Measurements from ENCODE around the gene YIF1A. TPM values are rescaled to one million over a fixed set of nuclear protein-coding genes. Genes with fewer than 3 reads are reported as not detected.

The YIF1A gene
- total RNA-seq, 1 donor from 2014 or later = 53.0 TPM

DNA sequence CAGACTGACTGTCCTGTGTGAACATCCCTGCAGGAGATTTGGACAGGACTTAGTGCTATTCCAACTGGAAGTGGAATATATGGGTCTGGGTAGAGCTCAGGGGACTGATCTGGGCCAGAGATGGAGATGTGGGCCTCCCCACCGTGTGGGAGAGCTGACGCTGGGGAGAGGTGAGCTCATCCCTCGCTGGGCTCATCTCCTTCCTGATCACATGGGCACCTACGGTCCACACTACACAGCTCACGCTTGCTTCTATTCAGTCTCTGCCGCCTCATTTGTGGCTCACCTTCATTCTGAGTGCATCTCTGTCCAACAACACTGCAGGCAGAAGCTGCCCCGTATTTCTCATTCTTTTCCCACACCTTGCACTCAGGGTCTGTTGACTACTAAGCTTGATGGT, 37.1 kb downstream of the YIF1A start:
- intact Hi-C loops (cut with micrococcal nuclease) = no loop called here

GRCh38 chr11:66248903-66249302, 40.0 kb downstream of the YIF1A start:
- intact Hi-C loops (cut with micrococcal nuclease) = no loop called here

DNA sequence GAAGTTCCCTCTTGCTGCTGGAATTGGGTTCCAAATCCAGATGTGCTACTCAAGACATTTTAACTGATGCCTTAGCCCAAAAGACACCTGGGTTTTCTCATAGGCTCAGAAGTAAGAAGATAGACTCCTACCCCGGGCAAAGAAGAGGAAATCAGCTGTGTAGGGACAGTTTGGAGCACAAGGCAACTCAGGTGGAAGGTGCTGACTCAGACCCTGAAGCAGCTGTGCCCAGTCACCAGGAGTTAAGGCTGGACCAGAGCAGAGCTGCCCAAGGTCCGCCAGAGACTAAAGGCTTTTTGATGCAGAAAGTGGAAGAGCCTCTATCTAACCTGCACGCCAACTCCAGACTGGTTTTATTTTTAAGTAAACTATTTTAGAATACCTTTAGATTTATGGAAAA, 41.1 kb downstream of the YIF1A start:
- intact Hi-C loops (cut with micrococcal nuclease) = no loop called here

DNA sequence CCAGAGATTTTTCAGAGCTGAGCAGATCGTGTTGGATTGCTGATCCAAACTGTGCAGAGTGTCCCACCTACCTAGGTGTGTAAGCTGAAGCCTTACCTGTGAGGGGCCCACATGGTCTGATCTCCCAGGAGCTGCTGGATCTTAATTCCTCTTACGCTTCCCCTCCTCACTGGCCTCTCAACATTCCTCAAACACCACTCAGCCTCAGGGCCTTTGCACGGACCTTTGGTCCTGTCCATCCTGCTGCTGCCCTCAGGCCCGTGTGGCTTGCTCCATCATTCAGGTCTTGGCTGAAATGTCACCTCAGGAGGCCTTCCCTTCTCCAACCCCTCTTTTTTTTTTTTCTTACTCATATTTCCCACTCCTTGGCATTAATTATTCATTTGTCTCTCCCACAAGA, 41.6 kb downstream of the YIF1A start:
- intact Hi-C loops (cut with micrococcal nuclease) = no loop called here

DNA sequence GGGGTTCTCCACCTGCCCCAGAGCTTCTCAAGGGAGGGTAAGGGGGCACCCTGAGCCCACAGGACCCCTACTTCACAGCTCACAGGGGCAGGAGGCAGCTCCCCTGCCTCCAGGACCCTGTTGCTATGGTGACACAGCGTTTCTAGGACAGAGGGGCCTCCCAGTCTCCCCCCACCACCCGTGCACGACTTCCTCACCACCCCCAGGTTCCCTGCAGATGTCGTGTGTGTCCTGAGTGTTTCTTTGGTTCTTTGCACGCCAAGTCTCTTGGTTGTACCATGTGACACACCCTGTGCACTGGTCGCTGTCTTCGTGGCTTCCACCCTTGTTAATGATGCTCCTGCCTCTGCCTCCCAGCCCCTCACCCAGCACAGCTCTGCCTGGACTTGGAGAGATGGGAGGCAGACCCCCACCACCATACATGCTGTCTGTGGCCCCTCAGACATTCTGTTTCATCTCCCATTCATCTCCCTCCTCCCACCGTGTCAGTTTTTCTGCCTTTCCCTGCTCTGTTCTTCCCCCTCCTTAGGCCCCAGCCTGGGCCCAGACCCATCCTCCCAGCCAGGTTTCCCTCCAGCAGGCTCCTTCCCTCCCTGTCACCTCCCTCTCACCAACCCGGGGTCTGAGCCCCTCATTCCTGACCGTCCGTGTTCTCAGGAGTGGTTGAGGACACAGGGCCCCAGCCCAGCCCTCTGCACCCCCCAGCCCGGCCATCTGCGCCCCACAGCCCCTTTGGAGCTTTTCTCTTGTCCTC, 45.0 kb downstream of the YIF1A start:
- intact Hi-C loops (cut with micrococcal nuclease) = no loop called here

GRCh38 chr11:66242095-66242765, 46.7 kb downstream of the YIF1A start:
- intact Hi-C loops (cut with micrococcal nuclease) = no loop called here

DNA sequence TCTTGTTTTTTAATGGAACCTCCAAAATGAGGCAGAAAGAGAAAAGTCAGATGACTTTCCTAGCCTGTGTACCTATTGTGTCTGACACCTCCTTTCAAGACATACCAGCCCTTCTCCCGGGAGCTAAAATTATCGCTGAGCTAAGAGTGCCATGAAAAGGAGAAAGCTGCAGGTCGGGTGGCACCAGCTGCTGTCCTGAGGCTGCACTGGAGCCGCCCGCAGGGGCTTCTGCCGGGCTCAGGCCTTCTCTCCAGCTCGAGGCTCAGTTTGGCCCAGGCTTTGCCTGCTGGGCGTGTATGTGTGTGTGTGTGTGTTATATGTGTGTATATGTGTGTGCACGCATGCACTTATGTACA, 48.2 kb downstream of the YIF1A start:
- intact Hi-C loops (cut with micrococcal nuclease) = no loop called here

GRCh38 chr11:66239998-66240780, 48.8 kb downstream of the YIF1A start:
- intact Hi-C loops (cut with micrococcal nuclease) = no loop called here

DNA sequence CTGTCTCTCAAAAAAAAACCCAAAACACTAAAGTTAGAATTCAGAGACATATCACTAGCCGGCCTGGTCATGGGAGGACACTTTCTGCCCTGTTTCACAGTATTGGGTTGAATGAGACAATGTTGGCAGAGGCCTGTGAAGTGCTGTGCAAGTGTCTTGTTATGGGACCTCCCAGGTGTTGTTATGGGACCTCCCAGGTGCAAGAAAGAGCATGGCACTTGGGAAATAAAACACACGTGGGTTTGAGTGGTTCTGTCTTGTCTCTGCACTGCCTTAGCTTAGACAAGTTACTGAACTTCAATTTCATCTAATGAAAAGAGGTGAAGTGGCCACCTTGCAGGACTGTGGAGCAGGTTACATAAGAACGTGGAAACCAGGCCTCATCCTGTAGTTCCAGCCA, 49.4 kb downstream of the YIF1A start:
- intact Hi-C loops (cut with micrococcal nuclease) = no loop called here

DNA sequence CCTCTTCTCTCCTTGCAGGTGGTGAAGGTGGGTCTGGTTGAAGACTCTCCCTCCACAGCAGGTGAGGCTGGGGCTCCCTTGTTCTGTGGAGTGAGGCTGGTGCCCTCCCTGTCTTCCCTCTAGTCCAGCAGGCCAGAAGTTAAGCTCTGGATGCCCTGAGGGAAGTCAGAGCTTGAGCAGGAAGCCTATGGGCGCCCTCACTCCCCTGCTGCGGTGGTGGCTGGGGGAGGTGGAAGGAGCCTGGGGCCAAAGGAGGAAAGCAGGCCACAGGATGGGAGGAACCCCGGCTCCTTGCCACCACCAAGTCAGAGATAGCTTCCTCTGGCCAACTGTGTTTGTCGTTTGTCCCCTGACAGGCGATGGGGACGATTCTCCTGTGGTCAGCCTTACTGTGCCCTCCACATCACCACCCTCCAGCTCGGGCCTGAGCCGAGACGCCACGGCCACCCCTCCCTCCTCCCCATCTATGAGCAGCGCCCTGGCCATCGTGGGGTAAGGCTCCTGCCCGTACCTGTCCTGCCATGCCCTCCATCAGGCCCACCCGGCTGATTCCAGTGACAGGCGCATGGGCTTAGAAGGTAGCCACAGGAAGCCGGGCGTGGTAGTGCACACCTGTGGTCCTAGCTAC, 50.0 kb downstream of the YIF1A start:
- intact Hi-C loops (cut with micrococcal nuclease) = no loop called here

DNA sequence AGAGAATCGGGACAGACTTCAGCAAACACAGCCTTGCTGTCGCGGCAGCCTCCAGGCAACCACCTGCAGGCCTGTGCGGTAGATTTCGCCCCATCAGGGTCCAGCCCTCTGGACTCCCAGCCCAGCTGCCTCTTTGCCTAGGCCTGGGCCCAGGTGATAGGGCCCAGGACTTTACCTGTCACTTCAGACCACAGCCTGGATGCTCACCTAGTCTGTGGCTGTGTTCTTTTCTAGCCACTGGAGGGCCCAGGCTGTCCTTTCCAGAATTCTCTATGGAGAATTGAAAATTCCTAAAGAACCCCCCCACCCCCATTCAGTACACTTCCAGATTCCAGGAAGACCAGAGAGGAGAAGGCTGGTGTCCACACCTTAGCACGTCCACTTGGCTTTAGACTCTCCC, 51.1 kb downstream of the YIF1A start:
- intact Hi-C loops (cut with micrococcal nuclease) = no loop called here

DNA sequence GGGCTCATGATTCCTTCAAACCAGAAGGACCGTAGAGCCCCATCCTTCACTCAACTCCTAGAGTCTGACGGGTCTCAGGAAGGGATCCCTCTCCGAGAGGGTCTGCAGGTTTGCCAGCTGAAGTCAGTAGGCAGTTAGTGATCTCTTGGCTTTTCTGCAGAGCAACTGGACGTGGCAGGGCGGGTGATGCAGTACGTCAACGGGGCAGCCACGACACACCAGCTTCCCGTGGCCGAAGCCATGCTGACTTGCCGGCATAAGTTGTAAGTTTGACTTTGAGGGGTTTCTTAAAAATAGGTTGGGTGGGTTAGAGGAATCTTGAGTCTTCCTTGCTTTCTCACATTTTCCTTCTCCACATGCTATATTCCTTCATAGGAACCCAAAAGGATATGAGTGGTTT, 53.8 kb downstream of the YIF1A start:
- intact Hi-C loops (cut with micrococcal nuclease) = no loop called here

Other genes starting within 250 kb of the YIF1A start
- not detected in 2 replicates for gene GAL3ST3, start 240.0 kb downstream of the YIF1A start, total RNA-seq
- gene SF3B2, start 236.8 kb downstream of the YIF1A start, total RNA-seq = 226 and 228 TPM in 2 replicates
- gene PACS1, start 218.9 kb downstream of the YIF1A start, total RNA-seq = 94.5 and 102 TPM in 2 replicates
- gene KLC2, start 31.4 kb downstream of the YIF1A start, total RNA-seq = 42.3 and 42.5 TPM in 2 replicates
- gene RAB1B, start 20.5 kb downstream of the YIF1A start, total RNA-seq = 156 and 159 TPM in 2 replicates
- gene CNIH2, start 11.0 kb downstream of the YIF1A start, total RNA-seq = 1.5 and 1.6 TPM in 2 replicates
- gene TMEM151A, start 2.8 kb upstream of the YIF1A start, total RNA-seq = not detected in 2 replicates
- 0.09 and 0.18 TPM in 2 replicates for gene CD248, start 27.9 kb upstream of the YIF1A start, total RNA-seq
- 1.3 and 1.8 TPM in 2 replicates for gene RIN1, start 47.3 kb upstream of the YIF1A start, total RNA-seq
- 42.5 and 44.9 TPM in 2 replicates for gene BRMS1, start 56.0 kb upstream of the YIF1A start, total RNA-seq
- gene B4GAT1, start 58.5 kb upstream of the YIF1A start, total RNA-seq = 7.0 and 7.3 TPM in 2 replicates
- gene SLC29A2, start 82.6 kb upstream of the YIF1A start, total RNA-seq = 8.0 and 8.1 TPM in 2 replicates
- gene NPAS4, start 131.9 kb upstream of the YIF1A start, total RNA-seq = 0.27 and 0.61 TPM in 2 replicates
- 82.4 and 87.6 TPM in 2 replicates for gene MRPL11, start 149.7 kb upstream of the YIF1A start, total RNA-seq
- 8.3 and 8.8 TPM in 2 replicates for gene PELI3, start 177.8 kb upstream of the YIF1A start, total RNA-seq
- gene DPP3, start 191.3 kb upstream of the YIF1A start, total RNA-seq = 87.0 and 89.6 TPM in 2 replicates
- 14.9 and 18.2 TPM in 2 replicates for gene BBS1, start 221.5 kb upstream of the YIF1A start, total RNA-seq